ENCODE data around the gene SLC38A9. TPM values are rescaled to one million over a fixed set of nuclear protein-coding genes. Genes with fewer than 3 reads are reported as not detected.

SLC38A9 gene
- total RNA-seq, 1 experiment from 2014 or later = 27.0 TPM

DNA sequence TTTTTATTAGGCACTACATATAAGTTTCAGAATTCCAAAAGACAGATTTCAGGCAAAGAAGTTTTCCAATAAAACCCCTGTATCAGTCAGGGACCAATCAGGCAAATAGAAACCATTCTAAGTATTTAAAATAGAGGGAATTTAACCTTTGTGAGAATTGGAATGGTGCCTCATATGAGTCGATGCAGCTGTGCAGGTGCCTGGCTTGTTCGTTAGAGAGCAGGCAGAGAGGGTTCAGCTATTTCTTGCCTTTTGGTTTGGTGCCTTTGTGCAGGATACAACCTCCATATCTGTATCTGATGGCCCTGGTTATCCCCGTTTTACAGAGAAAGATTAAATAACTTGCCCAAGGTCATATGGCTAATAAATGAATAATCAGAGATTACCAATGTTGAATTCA, 19.7 kb upstream of the SLC38A9 start (continued):
- TF ChIP-seq, protein P1, sequence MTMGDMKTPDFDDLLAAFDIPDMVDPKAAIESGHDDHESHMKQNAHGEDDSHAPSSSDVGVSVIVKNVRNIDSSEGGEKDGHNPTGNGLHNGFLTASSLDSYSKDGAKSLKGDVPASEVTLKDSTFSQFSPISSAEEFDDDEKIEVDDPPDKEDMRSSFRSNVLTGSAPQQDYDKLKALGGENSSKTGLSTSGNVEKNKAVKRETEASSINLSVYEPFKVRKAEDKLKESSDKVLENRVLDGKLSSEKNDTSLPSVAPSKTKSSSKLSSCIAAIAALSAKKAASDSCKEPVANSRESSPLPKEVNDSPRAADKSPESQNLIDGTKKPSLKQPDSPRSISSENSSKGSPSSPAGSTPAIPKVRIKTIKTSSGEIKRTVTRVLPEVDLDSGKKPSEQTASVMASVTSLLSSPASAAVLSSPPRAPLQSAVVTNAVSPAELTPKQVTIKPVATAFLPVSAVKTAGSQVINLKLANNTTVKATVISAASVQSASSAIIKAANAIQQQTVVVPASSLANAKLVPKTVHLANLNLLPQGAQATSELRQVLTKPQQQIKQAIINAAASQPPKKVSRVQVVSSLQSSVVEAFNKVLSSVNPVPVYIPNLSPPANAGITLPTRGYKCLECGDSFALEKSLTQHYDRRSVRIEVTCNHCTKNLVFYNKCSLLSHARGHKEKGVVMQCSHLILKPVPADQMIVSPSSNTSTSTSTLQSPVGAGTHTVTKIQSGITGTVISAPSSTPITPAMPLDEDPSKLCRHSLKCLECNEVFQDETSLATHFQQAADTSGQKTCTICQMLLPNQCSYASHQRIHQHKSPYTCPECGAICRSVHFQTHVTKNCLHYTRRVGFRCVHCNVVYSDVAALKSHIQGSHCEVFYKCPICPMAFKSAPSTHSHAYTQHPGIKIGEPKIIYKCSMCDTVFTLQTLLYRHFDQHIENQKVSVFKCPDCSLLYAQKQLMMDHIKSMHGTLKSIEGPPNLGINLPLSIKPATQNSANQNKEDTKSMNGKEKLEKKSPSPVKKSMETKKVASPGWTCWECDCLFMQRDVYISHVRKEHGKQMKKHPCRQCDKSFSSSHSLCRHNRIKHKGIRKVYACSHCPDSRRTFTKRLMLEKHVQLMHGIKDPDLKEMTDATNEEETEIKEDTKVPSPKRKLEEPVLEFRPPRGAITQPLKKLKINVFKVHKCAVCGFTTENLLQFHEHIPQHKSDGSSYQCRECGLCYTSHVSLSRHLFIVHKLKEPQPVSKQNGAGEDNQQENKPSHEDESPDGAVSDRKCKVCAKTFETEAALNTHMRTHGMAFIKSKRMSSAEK (CRISPR knock-in tag; IDR thresholded peaks at IDR 0.05; ENCODE audit: borderline replicate concordance) = no peak
- TF ChIP-seq SMAD4 (CRISPR knock-in tag; IDR thresholded peaks at IDR 0.05) = no peak
- TF ChIP-seq, protein P2, sequence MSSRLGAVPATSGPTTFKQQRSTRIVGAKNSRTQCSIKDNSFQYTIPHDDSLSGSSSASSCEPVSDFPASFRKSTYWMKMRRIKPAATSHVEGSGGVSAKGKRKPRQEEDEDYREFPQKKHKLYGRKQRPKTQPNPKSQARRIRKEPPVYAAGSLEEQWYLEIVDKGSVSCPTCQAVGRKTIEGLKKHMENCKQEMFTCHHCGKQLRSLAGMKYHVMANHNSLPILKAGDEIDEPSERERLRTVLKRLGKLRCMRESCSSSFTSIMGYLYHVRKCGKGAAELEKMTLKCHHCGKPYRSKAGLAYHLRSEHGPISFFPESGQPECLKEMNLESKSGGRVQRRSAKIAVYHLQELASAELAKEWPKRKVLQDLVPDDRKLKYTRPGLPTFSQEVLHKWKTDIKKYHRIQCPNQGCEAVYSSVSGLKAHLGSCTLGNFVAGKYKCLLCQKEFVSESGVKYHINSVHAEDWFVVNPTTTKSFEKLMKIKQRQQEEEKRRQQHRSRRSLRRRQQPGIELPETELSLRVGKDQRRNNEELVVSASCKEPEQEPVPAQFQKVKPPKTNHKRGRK (CRISPR knock-in tag; IDR thresholded peaks at IDR 0.05; ENCODE audit: borderline replicate concordance) = no peak
- TF ChIP-seq, protein P3, sequence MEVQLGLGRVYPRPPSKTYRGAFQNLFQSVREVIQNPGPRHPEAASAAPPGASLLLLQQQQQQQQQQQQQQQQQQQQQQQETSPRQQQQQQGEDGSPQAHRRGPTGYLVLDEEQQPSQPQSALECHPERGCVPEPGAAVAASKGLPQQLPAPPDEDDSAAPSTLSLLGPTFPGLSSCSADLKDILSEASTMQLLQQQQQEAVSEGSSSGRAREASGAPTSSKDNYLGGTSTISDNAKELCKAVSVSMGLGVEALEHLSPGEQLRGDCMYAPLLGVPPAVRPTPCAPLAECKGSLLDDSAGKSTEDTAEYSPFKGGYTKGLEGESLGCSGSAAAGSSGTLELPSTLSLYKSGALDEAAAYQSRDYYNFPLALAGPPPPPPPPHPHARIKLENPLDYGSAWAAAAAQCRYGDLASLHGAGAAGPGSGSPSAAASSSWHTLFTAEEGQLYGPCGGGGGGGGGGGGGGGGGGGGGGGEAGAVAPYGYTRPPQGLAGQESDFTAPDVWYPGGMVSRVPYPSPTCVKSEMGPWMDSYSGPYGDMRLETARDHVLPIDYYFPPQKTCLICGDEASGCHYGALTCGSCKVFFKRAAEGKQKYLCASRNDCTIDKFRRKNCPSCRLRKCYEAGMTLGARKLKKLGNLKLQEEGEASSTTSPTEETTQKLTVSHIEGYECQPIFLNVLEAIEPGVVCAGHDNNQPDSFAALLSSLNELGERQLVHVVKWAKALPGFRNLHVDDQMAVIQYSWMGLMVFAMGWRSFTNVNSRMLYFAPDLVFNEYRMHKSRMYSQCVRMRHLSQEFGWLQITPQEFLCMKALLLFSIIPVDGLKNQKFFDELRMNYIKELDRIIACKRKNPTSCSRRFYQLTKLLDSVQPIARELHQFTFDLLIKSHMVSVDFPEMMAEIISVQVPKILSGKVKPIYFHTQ (CRISPR knock-in tag; IDR thresholded peaks at IDR 0.05) = no peak
- no peak for TF ChIP-seq TP53 (CRISPR knock-in tag; IDR thresholded peaks at IDR 0.05)
- TF ChIP-seq JUN (CRISPR knock-in tag; IDR thresholded peaks at IDR 0.05) = no peak
- TF ChIP-seq, protein P4, sequence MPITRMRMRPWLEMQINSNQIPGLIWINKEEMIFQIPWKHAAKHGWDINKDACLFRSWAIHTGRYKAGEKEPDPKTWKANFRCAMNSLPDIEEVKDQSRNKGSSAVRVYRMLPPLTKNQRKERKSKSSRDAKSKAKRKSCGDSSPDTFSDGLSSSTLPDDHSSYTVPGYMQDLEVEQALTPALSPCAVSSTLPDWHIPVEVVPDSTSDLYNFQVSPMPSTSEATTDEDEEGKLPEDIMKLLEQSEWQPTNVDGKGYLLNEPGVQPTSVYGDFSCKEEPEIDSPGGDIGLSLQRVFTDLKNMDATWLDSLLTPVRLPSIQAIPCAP (CRISPR knock-in tag; IDR thresholded peaks at IDR 0.05) = no peak
- TF ChIP-seq GTF2I (CRISPR knock-in tag; conservative IDR thresholded peaks at IDR 0.05) = no peak
- no peak for TF ChIP-seq TEAD1 (CRISPR knock-in tag; IDR thresholded peaks at IDR 0.05)
- TF ChIP-seq TCF7 (CRISPR knock-in tag; IDR thresholded peaks at IDR 0.05; ENCODE audit: low read depth) = no peak
- TF ChIP-seq HMGA2 (CRISPR knock-in tag; IDR thresholded peaks at IDR 0.05) = no peak
- no peak for TF ChIP-seq FOXK1 (CRISPR knock-in tag; IDR thresholded peaks at IDR 0.05)

DNA sequence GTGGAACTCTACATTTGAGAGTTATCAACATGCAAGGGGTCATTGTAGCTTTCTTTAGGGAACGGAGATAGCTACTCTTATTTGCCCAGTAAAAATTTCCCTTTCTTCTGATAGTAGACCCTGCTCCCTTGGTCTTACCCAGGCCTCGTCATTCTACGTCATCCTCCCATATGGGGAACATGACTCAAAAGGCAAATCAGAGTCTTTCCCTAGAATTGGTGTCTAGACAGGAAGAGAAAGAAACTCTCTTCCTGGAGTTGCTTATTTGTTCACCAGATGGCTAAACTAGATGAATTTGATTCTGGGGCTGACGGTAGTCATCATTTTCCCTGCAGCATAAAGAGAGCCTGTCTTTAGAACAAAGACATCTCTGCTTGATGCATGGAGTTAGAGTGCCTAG, 12.2 kb upstream of the SLC38A9 start:
- ChIA-PET CTCF (no interaction called here), POLR2A (no interaction called here)
- Mint-ChIP-seq H3K27ac (no peak overlapping the region), H3K4me3 (no peak overlapping the region), H3K9me3 (peaks cover under 1% of the 10 kb centered on the region), H3K4me1 (no peaks in the 10 kb centered on the region), H3K27me3 (ENCODE audit: low read depth) (no peaks in the 10 kb centered on the region; the same call in 1 of the 2 replicates), H3K36me3 (peaks cover under 1% of the 10 kb centered on the region)
- TF ChIP-seq NFATC4 (CRISPR knock-in tag; IDR thresholded peaks at IDR 0.05) (no peak), NR1H2 (CRISPR knock-in tag; IDR thresholded peaks at IDR 0.05) (no peak), ZNF671 (CRISPR knock-in tag; IDR thresholded peaks at IDR 0.05) (no peak)
- no peak for DNase-seq (ENCODE audit: low spot score)
- ATAC-seq = no peak

DNA sequence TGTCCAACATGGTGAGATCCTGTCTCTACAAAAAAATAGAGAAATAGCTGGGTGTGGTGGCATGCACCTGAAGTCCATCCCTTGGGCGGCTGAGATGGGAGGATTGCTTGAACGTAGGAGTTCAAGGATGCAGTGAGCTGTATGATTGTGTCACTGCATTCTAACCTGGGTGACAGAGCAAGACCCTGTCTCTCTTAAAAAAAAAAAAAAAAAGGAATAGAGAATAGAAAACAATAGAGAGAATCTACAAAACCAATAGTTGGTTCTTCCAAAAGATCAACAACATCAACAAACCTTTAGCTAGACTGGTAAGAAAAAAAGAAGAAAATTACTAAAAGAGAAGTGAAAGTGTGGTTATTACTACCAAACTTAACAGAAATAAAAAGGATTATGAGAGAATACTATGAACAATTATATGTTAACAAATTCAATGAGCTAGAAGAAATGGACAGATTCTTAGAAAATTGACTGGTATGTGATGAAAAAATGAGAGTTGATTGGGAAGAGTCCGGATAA, 8.1 kb upstream of the SLC38A9 start:
- POLR2A ChIA-PET = interaction anchor here (0.7 kb wide), 2 partner anchors 39 to 42 kb away, joined by 4 read pairs; no protein-coding TSS in a partner anchor
- Mint-ChIP-seq H3K4me3 (no peak overlapping the region), H3K27ac (no peak overlapping the region), H3K27me3 (ENCODE audit: low read depth) (no peaks in the 10 kb centered on the region; the same call in 1 of the 2 replicates), H3K9me3 (peaks cover 34% of the 10 kb centered on the region), H3K4me1 (no peaks in the 10 kb centered on the region), H3K36me3 (peaks cover 19% of the 10 kb centered on the region)
- DNase-seq (ENCODE audit: low spot score) (no peak), ATAC-seq (no peak)
- CTCF ChIA-PET = interaction anchor here (0.7 kb wide), 3 partner anchors 135 to 740 kb away, joined by 3 read pairs; no protein-coding TSS in a partner anchor
- TF ChIP-seq ZNF416 (CRISPR knock-in tag; IDR thresholded peaks at IDR 0.05) (no peak), ATF1 (CRISPR knock-in tag; IDR thresholded peaks at IDR 0.05) (no peak), OVOL2 (CRISPR knock-in tag; IDR thresholded peaks at IDR 0.05; ENCODE audit: borderline replicate concordance) (no peak), ZNF263 (CRISPR knock-in tag; IDR thresholded peaks at IDR 0.05; ENCODE audit: low read depth) (no peak), CBFB (CRISPR knock-in tag; IDR thresholded peaks at IDR 0.05; ENCODE audit: low read depth) (no peak), NR2C2 (CRISPR knock-in tag; IDR thresholded peaks at IDR 0.05) (no peak), ZNF396 (CRISPR knock-in tag; IDR thresholded peaks at IDR 0.05; ENCODE audit: borderline replicate concordance) (no peak), NFATC4 (CRISPR knock-in tag; IDR thresholded peaks at IDR 0.05) (no peak)
- TF ChIP-seq, protein P5, sequence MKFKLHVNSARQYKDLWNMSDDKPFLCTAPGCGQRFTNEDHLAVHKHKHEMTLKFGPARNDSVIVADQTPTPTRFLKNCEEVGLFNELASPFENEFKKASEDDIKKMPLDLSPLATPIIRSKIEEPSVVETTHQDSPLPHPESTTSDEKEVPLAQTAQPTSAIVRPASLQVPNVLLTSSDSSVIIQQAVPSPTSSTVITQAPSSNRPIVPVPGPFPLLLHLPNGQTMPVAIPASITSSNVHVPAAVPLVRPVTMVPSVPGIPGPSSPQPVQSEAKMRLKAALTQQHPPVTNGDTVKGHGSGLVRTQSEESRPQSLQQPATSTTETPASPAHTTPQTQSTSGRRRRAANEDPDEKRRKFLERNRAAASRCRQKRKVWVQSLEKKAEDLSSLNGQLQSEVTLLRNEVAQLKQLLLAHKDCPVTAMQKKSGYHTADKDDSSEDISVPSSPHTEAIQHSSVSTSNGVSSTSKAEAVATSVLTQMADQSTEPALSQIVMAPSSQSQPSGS (CRISPR knock-in tag; IDR thresholded peaks at IDR 0.05; ENCODE audit: borderline replicate concordance, low read depth) = no peak
- TF ChIP-seq, protein P4 (CRISPR knock-in tag; IDR thresholded peaks at IDR 0.05) = no peak

Measured in WTC11 (cell line).